NCI-H1436 (cell line): ENCODE results near the gene STON2.

Experiments
- DNase-seq: peaks from one replicate; lab custom pipeline; 2025; lab: John Stamatoyannopoulos, UW

The STON2 gene

GRCh38 chr14:81301813-81302212 lies 98.3 kb downstream of the STON2 start:
- no peak for DNase-seq

GRCh38 chr14:81301371-81301770 lies 98.8 kb downstream of the STON2 start:
- DNase-seq = no peak

GRCh38 chr14:81298911-81299310 lies 101.2 kb downstream of the STON2 start:
- DNase-seq = no peak

DNA sequence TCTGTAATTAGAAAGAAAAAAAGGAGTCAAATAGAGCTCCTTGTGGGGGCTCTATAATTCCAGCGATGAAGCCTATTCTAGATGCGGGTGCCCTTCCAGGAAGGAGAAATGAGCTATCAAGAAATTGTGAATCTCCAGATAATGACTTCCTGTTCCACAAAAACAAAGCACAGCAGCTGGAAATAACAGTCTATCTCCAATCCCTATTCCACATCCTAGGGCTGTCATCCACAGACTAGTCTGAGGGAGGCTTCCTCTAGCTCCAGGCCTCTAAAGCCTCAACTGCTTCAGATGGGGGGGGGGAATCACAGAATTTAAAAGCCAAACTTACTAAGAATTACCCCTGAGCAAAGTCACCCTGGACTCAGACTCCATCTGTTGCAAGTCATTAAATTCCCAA lies 102.0 kb downstream of the STON2 start:
- DNase-seq = no peak

DNA sequence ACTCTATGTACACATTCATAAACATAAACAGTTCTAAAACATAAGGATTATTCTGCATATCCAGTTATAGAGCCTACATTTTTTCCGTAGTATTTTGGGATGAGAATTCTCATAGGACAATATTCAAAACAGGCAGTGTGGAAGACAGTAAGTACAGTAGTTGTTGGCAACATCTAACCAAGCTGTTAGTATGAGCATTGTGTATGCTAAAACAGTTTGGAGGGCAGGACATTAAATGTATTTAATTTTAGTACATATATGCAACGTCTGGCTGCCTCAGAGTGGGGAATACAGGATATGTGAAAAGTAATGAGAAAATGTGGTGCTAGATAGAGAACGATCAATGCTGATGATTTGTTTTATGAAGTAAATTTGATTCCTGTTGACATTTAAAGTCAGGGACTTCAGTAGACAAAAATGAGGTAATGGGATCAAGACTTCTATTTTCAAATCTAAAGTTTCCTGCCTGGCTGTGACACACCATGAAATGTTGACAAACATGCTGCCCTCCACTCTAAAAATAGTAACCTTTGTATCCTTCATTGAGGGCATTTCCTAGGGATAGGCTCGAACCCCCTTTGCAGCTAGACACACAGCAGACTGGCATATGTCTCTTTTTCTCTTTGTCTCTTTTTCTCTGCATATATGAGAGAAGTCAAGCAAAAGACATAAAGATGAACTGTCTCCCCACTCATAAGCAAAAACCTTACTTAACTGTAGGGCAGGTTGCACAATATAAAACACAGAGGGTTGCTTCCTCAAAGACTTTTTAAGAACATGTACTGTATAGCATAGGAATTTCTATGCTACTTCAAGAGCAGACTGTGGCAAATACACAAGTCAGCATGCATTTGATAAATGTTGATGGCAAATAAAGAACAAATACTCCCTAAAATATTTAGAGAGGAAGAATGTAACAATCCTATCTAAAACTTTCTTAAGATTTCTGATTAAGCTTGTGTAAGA lies 103.9 kb downstream of the STON2 start:
- DNase-seq = no peak

DNA sequence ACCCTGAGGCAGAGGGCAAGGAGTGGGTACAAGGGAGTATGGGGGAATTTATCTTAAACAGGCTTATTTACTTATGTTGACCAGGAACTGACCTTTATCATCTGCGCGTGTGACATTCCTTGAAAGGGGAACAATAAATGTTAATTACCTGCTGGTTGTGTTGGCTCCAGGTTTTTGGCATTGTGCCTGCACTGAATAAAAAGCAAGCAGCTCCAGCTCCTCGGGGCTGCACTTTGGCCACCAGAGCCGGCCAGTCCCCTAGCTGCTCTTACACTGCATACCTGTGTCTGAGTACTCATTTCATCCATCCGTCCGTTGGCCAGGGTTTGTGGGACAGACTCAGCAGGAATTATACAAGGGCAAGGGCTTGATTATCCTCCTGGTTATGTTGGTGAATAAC lies 110.6 kb downstream of the STON2 start:
- DNase-seq = no peak

DNA sequence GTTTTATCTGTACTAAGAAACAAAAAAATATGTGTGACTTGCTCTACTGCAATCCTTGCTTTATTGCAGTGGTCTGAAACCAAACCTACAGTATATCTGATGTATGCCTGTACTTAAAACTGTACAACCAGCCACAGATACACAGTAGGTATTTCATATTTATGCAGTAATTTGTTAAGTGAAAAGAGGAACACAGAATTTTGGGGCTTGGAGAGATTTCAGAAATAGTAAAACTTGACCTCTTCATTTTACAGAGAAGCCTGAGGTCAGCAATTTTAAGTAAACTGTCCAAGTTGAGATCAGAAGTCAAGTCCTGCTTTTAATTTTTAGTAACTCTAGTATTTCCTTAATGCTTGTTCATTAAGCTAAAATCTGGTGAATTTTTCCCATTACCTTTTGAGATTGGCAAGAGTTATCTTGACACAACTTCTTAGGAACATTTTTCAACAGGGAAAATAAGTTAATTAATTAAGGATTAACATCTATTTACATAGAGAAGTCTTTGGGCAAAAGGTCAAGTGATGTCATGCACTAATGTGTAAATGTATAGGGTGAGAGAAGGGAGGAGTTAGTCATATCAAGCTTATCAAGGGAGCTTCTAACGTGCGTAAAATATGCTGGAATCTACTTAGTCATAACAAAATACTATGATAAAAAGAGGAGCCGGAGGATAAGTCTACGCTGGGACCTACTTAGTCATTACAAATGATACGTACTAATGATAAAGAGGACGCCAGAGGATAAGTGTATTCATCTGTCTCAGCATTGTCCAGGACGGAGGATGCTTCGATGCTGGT lies 113.4 kb downstream of the STON2 start:
- no peak for DNase-seq

GRCh38 chr14:81285245-81285644 lies 114.9 kb downstream of the STON2 start:
- no peak for DNase-seq

GRCh38 chr14:81281332-81281731 lies 118.8 kb downstream of the STON2 start:
- DNase-seq = no peak

DNA sequence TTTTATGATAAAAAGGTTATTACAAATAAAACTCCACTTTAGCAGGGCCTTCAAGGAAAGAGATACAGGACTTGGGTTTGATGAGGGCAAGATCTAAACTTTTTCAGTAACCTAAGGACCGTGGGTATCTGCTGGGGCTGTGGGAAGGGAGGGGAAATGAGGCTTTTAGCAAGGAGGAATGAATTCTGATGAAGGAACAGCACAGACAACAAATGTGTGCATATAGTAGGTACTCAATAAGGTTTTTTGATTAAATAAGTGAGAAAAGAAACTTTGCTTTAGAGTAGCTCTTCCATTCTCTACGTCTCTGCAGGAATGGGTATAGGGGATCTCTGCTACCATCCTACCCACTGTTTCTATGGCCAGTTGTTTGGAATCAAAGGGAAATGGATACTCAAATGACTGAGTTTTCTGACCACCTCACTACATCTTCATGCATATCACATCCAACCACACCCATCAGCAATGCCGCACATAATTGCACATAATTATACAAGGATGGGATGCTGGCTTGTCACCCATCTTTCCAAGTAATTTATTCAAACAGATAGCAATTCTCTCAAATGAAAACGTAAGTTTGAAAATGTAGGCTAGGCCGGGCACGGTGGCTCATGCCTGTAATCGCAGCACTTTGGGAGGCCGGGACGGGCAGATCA lies 119.9 kb downstream of the STON2 start:
- DNase-seq = no peak

DNA sequence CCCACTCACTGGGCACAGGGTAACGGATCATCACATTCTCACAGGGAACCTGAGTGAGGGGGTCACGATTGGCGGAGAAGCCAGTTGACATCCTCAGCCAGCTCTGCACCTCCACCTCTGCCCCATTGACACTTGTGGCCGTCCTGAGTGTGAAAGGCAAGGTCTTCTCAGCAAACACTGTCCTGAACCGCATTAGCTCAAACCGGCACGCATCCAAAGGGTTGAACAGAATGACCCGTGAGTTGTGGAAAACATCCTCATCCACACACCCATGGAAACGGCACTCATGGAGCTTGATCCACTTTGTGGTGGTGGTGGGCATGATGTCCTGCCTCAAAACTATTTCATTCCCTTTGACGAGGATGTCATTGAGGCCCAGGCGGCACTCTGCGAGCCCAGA lies 123.0 kb downstream of the STON2 start:
- no peak for DNase-seq

- DNase-seq = peak; percentile 11
Measured at GRCh38 chr14:81276073-81277069, 123.8 kb downstream of the STON2 start.

DNA sequence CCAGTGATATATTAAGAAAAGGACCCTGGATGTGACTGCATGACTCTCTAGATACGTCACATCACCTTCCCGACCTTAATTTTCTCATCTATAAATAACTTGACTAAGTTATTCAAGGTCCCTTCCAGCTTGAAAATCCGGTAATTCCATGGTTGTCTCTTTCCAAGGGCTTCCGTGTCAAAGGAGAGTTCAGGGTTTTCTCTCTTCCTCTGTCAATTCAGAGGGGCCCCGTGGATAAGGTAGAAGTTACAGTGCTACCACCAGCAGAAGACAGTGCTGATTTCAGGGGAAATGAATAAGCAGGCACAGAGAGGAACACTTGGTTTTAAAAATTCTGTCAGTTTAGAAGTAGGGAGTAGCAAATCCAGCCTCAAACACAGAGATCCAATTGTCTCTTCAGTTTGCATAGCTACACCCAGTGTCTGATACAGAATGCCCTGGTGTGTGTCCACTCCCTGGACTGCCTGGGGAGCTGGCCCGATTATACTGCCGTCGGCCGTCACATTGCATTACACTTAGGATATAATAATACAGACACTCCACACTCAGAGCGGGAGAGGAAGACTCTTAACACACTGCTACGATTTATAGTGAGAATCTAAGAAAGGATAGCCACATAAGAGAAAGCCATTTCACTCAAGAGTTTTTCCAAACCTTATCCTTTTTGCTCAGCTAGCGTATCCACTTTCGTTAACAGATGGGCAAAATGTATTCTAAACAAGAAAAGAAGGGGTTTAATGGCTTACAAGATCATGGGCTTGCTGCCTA lies 124.6 kb downstream of the STON2 start:
- no peak for DNase-seq

- no peak for DNase-seq
Measured at GRCh38 chr14:81273961-81274575, 126.1 kb downstream of the STON2 start.

GRCh38 chr14:81273521-81273920 lies 126.6 kb downstream of the STON2 start:
- DNase-seq = no peak

- no peak for DNase-seq
Measured at GRCh38 chr14:81272317-81272716, 127.8 kb downstream of the STON2 start.

GRCh38 chr14:81269979-81270375 lies 130.1 kb downstream of the STON2 start:
- DNase-seq = no peak

GRCh38 chr14:81269100-81269978 lies 130.8 kb downstream of the STON2 start:
- peak; percentile 50 for DNase-seq

GRCh38 chr14:81268016-81268416 lies 132.1 kb downstream of the STON2 start:
- DNase-seq = no peak
